MM.1S (cell line): ENCODE data around the gene GNB1.

ENCODE experiments used
- DNase-seq: peaks from one replicate; pipeline ENCODE4 v3.0.0-alpha.2; 2015
- H2AFZ ChIP-seq: fragments of 300-600 bp; sonication (generic); 2 replicates; pipeline ENCODE4 v1.6.0; 2016; ENCODE audit warnings: antibody characterized with exemption, low read length
- H3F3A ChIP-seq: fragments of 300-600 bp; sonication (generic); 2 replicates; pipeline ENCODE4 v1.6.1; 2016; ENCODE audit warnings: mild to moderate bottlenecking, antibody characterized with exemption, low read length, moderate library complexity, mixed read lengths; ENCODE audit not compliant: insufficient read depth
- H3K27ac ChIP-seq: fragments of 300-600 bp; sonication (generic); 2 replicates; pipeline ENCODE4 v1.5.1; 2016; ENCODE audit warnings: mild to moderate bottlenecking, low read length
- H3K27me3 ChIP-seq: fragments of 300-600 bp; sonication (generic); replicated peaks from 2 replicates; pipeline ENCODE4 v1.6.0; 2016; ENCODE audit warnings: low read length; ENCODE audit not compliant: insufficient read depth
- H3K36me3 ChIP-seq: fragments of 300-600 bp; sonication (generic); replicated peaks from 2 replicates; pipeline ENCODE4 v1.6.1; 2016; ENCODE audit warnings: mild to moderate bottlenecking, low read length, mixed read lengths; ENCODE audit not compliant: insufficient read depth
- H3K4me1 ChIP-seq: fragments of 300-600 bp; sonication (generic); 2 replicates; pipeline ENCODE4 v1.6.1; 2016; ENCODE audit warnings: low read length, mixed read lengths
- H3K4me2 ChIP-seq: fragments of 300-600 bp; sonication (generic); 2 replicates; pipeline ENCODE4 v1.6.0; 2016; ENCODE audit warnings: low read depth, low read length
- H3K4me3 ChIP-seq: fragments of 300-600 bp; sonication (generic); 2 replicates; pipeline ENCODE4 v1.5.1; 2016; ENCODE audit warnings: low read length, mixed read lengths
- H3K79me2 ChIP-seq: fragments of 300-600 bp; sonication (generic); 2 replicates; pipeline ENCODE4 v1.6.1; 2016; ENCODE audit warnings: mixed run types, low read length, mixed read lengths
- H3K9ac ChIP-seq: fragments of 300-600 bp; sonication (generic); 2 replicates; pipeline ENCODE4 v1.6.1; 2016; ENCODE audit warnings: low read length, mixed read lengths
- H3K9me2 ChIP-seq: fragments of 300-600 bp; sonication (generic); replicated peaks from 2 replicates; pipeline ENCODE4 v1.6.1; 2016; ENCODE audit warnings: mild to moderate bottlenecking, low read length, mixed read lengths; ENCODE audit not compliant: insufficient read depth
- H3K9me3 ChIP-seq: fragments of 300-600 bp; sonication (generic); replicated peaks from 2 replicates; pipeline ENCODE4 v1.6.1; 2016; ENCODE audit warnings: mild to moderate bottlenecking, low read length, mixed read lengths; ENCODE audit not compliant: insufficient read depth
- H4K20me1 ChIP-seq: fragments of 300-600 bp; sonication (generic); 2 replicates; pipeline ENCODE4 v1.6.1; 2016; ENCODE audit warnings: mild to moderate bottlenecking, low read length, moderate library complexity, mixed read lengths; ENCODE audit not compliant: insufficient read depth
- CTCF ChIP-seq: fragments of 300-600 bp; sonication (generic); IDR thresholded peaks from 2 replicates; pipeline ENCODE4 v1.5.1; 2016; ENCODE audit warnings: antibody characterized with exemption, low read length, mixed read lengths
- EZH2 ChIP-seq: fragments of 300-600 bp; sonication (generic); optimal IDR thresholded peaks from 2 replicates; pipeline ENCODE3; 2017; ENCODE audit warnings: low read depth, mild to moderate bottlenecking, antibody characterized with exemption, low read length, mixed read lengths
- EZH2phosphoT487 ChIP-seq: fragments of 300-600 bp; sonication (generic); IDR thresholded peaks from 2 replicates; pipeline ENCODE4 v1.6.1; 2018; ENCODE audit warnings: antibody characterized with exemption, low read length

Gene GNB1

GRCh38 chr1:1826356-1827088 lies 64.4 kb downstream of the GNB1 start:
- Histone ChIP-seq H3K27me3 (no peaks in the 10 kb centered on the region), H3K9ac (no peak overlapping the region), H2AFZ (no peak overlapping the region), H4K20me1 (no peaks in the 10 kb centered on the region), H3K36me3 (no peaks in the 10 kb centered on the region; the same call in 1 of the 2 replicates), H3K79me2 (peaks cover 63% of the 10 kb centered on the region), H3K4me3 (no peak overlapping the region), H3K9me2 (no peaks in the 10 kb centered on the region), H3K27ac (no peak overlapping the region), H3K9me3 (no peaks in the 10 kb centered on the region), H3K4me1 (peaks cover 12% of the 10 kb centered on the region), H3K4me2 (no peak overlapping the region), H3F3A (peaks cover 24% of the 10 kb centered on the region)
- TF ChIP-seq EZH2 = no peak
- TF ChIP-seq EZH2phosphoT487 = no peak
- no peak for TF ChIP-seq CTCF
- no peak for DNase-seq

GRCh38 chr1:1825217-1825616 lies 65.7 kb downstream of the GNB1 start:
- Histone ChIP-seq H3K9me3 (no peaks in the 10 kb centered on the region), H3K36me3 (no peaks in the 10 kb centered on the region; the same call in 1 of the 2 replicates), H3K4me3 (no peak overlapping the region), H3K9ac (no peak overlapping the region), H3K27ac (no peak overlapping the region), H3K9me2 (no peaks in the 10 kb centered on the region), H3K4me1 (peaks cover 12% of the 10 kb centered on the region), H3K27me3 (no peaks in the 10 kb centered on the region), H2AFZ (no peak overlapping the region), H3K79me2 (peaks cover 59% of the 10 kb centered on the region), H4K20me1 (no peaks in the 10 kb centered on the region), H3K4me2 (no peak overlapping the region), H3F3A (peaks cover 24% of the 10 kb centered on the region)
- TF ChIP-seq CTCF (no peak), EZH2 (no peak), EZH2phosphoT487 (no peak)
- no peak for DNase-seq

- Histone ChIP-seq H3K4me1 (peaks cover 11% of the 10 kb centered on the region), H3K36me3 (no peaks in the 10 kb centered on the region; the same call in 1 of the 2 replicates), H3K27ac (no peak overlapping the region), H3K9me2 (no peaks in the 10 kb centered on the region), H3K4me3 (no peak overlapping the region), H4K20me1 (no peaks in the 10 kb centered on the region), H3K4me2 (no peak overlapping the region), H3K9me3 (no peaks in the 10 kb centered on the region), H2AFZ (no peak overlapping the region), H3K27me3 (no peaks in the 10 kb centered on the region), H3K9ac (no peak overlapping the region), H3K79me2 (peaks cover 46% of the 10 kb centered on the region), H3F3A (peaks cover 18% of the 10 kb centered on the region)
- no peak for DNase-seq
- TF ChIP-seq EZH2phosphoT487 = no peak
- TF ChIP-seq EZH2 = no peak
- no peak for TF ChIP-seq CTCF
These were observed 71.1 kb downstream of the GNB1 start for GRCh38 chr1:1819762-1820161.
